ENCODE measurements around the gene RHCG. TPM values are rescaled to one million over a fixed set of nuclear protein-coding genes. Genes with fewer than 3 reads are reported as not detected.

RHCG gene
- total and polyA plus RNA-seq, 4 donors: 0.08 to 0.19 (median 0.15) TPM

DNA sequence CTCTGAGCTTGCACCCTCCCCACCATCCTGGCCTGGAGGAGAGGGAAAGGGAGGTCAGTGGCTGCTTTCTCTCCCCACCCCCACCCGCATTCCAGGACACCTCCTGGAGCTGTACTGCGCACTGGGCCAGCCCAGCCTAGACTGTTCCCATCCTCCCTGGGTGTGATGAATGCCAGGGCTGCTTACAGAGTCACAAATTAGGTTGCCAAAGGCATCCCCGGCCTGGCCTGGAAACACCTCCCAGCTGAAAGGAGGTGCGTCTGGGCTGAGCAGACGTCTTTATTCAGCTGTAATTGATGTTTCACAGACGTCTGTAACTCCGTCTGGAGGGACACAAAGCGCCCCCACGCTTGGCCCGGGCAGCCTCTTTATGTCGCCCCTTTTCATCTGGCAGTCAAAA is 47.6 kb downstream of the RHCG start:
- Histone ChIP-seq H3K4me1 (ENCODE audit: control insufficient read depth in 4 of 4, insufficient read depth in 4 of 4, low read length in 3 of 4) (peaks cover 0 to 10% (median 6%) of the 10 kb centered on the region in 4 donors), H3K27me3 (ENCODE audit: control insufficient read depth in 4 of 4, insufficient read depth in 4 of 4, low read length in 3 of 4) (no peaks in the 10 kb centered on the region), H3K9ac (ENCODE audit: low read depth in 1 of 2, low read length in 2 of 2) (no peak overlapping the region), H3K36me3 (ENCODE audit: control insufficient read depth in 4 of 4, insufficient read depth in 3 of 4, low read depth in 1 of 4, low read length in 3 of 4) (no peaks in the 10 kb centered on the region), H3K9me3 (ENCODE audit: control insufficient read depth in 4 of 4, low read length in 3 of 4) (no peaks in the 10 kb centered on the region), H3K4me3 (ENCODE audit: low read depth in 1 of 3, low read length in 3 of 3) (no peak overlapping the region), H3K27ac (ENCODE audit: low read depth in 1 of 2, low read length in 2 of 2) (no peak overlapping the region)
- TF ChIP-seq, protein P1, sequence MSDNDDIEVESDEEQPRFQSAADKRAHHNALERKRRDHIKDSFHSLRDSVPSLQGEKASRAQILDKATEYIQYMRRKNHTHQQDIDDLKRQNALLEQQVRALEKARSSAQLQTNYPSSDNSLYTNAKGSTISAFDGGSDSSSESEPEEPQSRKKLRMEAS (IDR thresholded peaks at IDR 0.05): no peak
- TF ChIP-seq, protein P2, sequence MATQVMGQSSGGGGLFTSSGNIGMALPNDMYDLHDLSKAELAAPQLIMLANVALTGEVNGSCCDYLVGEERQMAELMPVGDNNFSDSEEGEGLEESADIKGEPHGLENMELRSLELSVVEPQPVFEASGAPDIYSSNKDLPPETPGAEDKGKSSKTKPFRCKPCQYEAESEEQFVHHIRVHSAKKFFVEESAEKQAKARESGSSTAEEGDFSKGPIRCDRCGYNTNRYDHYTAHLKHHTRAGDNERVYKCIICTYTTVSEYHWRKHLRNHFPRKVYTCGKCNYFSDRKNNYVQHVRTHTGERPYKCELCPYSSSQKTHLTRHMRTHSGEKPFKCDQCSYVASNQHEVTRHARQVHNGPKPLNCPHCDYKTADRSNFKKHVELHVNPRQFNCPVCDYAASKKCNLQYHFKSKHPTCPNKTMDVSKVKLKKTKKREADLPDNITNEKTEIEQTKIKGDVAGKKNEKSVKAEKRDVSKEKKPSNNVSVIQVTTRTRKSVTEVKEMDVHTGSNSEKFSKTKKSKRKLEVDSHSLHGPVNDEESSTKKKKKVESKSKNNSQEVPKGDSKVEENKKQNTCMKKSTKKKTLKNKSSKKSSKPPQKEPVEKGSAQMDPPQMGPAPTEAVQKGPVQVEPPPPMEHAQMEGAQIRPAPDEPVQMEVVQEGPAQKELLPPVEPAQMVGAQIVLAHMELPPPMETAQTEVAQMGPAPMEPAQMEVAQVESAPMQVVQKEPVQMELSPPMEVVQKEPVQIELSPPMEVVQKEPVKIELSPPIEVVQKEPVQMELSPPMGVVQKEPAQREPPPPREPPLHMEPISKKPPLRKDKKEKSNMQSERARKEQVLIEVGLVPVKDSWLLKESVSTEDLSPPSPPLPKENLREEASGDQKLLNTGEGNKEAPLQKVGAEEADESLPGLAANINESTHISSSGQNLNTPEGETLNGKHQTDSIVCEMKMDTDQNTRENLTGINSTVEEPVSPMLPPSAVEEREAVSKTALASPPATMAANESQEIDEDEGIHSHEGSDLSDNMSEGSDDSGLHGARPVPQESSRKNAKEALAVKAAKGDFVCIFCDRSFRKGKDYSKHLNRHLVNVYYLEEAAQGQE (IDR thresholded peaks at IDR 0.05): no peak
- TF ChIP-seq, protein P3, sequence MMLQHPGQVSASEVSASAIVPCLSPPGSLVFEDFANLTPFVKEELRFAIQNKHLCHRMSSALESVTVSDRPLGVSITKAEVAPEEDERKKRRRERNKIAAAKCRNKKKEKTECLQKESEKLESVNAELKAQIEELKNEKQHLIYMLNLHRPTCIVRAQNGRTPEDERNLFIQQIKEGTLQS (IDR thresholded peaks at IDR 0.05): no peak
- TF ChIP-seq HNF4A (conservative IDR thresholded peaks at IDR 0.05): no peak
- TF ChIP-seq RAD21 (IDR thresholded peaks at IDR 0.05): no peak
- TF ChIP-seq YY1 (IDR thresholded peaks at IDR 0.05): no peak
- TF ChIP-seq TAF1 (conservative IDR thresholded peaks at IDR 0.05): no peak
- no peak for TF ChIP-seq FOXA1 (IDR thresholded peaks at IDR 0.05)
- no peak for TF ChIP-seq GABPA (IDR thresholded peaks at IDR 0.05 in 1 of 2, conservative IDR thresholded peaks at IDR 0.05 in 1 of 2)
- no peak for TF ChIP-seq JUND (IDR thresholded peaks at IDR 0.05)
- TF ChIP-seq HNF4G (IDR thresholded peaks at IDR 0.05): no peak
- TF ChIP-seq, protein P4, sequence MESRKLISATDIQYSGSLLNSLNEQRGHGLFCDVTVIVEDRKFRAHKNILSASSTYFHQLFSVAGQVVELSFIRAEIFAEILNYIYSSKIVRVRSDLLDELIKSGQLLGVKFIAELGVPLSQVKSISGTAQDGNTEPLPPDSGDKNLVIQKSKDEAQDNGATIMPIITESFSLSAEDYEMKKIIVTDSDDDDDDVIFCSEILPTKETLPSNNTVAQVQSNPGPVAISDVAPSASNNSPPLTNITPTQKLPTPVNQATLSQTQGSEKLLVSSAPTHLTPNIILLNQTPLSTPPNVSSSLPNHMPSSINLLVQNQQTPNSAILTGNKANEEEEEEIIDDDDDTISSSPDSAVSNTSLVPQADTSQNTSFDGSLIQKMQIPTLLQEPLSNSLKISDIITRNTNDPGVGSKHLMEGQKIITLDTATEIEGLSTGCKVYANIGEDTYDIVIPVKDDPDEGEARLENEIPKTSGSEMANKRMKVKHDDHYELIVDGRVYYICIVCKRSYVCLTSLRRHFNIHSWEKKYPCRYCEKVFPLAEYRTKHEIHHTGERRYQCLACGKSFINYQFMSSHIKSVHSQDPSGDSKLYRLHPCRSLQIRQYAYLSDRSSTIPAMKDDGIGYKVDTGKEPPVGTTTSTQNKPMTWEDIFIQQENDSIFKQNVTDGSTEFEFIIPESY (IDR thresholded peaks at IDR 0.05): no peak
- TF ChIP-seq, protein P5, sequence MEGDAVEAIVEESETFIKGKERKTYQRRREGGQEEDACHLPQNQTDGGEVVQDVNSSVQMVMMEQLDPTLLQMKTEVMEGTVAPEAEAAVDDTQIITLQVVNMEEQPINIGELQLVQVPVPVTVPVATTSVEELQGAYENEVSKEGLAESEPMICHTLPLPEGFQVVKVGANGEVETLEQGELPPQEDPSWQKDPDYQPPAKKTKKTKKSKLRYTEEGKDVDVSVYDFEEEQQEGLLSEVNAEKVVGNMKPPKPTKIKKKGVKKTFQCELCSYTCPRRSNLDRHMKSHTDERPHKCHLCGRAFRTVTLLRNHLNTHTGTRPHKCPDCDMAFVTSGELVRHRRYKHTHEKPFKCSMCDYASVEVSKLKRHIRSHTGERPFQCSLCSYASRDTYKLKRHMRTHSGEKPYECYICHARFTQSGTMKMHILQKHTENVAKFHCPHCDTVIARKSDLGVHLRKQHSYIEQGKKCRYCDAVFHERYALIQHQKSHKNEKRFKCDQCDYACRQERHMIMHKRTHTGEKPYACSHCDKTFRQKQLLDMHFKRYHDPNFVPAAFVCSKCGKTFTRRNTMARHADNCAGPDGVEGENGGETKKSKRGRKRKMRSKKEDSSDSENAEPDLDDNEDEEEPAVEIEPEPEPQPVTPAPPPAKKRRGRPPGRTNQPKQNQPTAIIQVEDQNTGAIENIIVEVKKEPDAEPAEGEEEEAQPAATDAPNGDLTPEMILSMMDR (IDR thresholded peaks at IDR 0.05; ENCODE audit: low read depth, low read length, missing input control): no peak
- DNase-seq (ENCODE audit: low spot score): no peak
- 61% methylated on average over 11 of the region's 11 CpGs for WGBS

DNA sequence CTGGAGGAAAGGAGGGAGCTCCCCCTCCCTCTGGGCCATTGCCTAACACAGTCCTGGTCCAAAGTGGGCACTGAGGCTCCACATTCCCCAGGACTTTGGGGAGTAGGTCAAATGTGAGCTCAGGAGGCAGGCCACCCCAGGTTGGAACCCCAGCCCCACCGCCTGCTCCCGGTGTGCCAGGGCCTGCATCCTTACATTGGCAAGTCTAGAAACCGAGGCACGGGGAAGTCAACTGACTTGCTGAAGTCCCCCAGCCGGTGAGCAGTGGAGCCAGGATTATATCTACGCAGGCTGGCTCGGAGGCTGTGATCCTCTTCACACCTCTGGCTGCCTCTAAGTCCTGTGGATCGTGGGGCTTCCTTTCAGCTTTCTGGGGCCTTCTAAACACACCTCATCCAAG is 48.7 kb downstream of the RHCG start:
- Histone ChIP-seq H3K9me3 (ENCODE audit: control insufficient read depth in 4 of 4, low read length in 3 of 4) (no peaks in the 10 kb centered on the region), H3K27me3 (ENCODE audit: control insufficient read depth in 4 of 4, insufficient read depth in 4 of 4, low read length in 3 of 4) (no peaks in the 10 kb centered on the region)
- TF ChIP-seq FOXA1 (IDR thresholded peaks at IDR 0.05) (no peak), FOXA2 (IDR thresholded peaks at IDR 0.05) (no peak), TAF1 (conservative IDR thresholded peaks at IDR 0.05) (no peak), JUND (IDR thresholded peaks at IDR 0.05) (no peak), HNF4A (conservative IDR thresholded peaks at IDR 0.05) (no peak)
- TF ChIP-seq, protein P5 (IDR thresholded peaks at IDR 0.05; ENCODE audit: low read depth, low read length, missing input control): no peak
- TF ChIP-seq, protein P4 (IDR thresholded peaks at IDR 0.05): no peak
- TF ChIP-seq, protein P2 (IDR thresholded peaks at IDR 0.05): no peak
- TF ChIP-seq, protein P1 (IDR thresholded peaks at IDR 0.05): no peak

More for the DNA sequence above, 48.7 kb downstream of the RHCG start:
- WGBS: 94% methylated on average over 8 of the region's 8 CpGs
- H3K9ac ChIP-seq (ENCODE audit: low read depth in 1 of 2, low read length in 2 of 2): no peak overlapping the region
- H3K4me1 ChIP-seq (ENCODE audit: control insufficient read depth in 4 of 4, insufficient read depth in 4 of 4, low read length in 3 of 4): peaks cover 0 to 10% (median 6%) of the 10 kb centered on the region in 4 donors
- no peak overlapping the region for H3K4me3 ChIP-seq (ENCODE audit: low read depth in 1 of 3, low read length in 3 of 3)
- DNase-seq (ENCODE audit: low spot score): no peak
- no peaks in the 10 kb centered on the region for H3K36me3 ChIP-seq (ENCODE audit: control insufficient read depth in 4 of 4, insufficient read depth in 3 of 4, low read depth in 1 of 4, low read length in 3 of 4)
- H3K27ac ChIP-seq (ENCODE audit: low read depth in 1 of 2, low read length in 2 of 2): no peak overlapping the region
